Astrocyte of the cerebellum (primary cell): ENCODE data around the gene FGD5.

Experiments used
- DNase-seq: peaks from one replicate; pipeline ENCODE4 v3.0.0-alpha.2; 2011; ENCODE audit warnings: low read depth
- H3K4me3 ChIP-seq: 2 replicates; pipeline ENCODE4 v1.5.1; 2011; ENCODE audit warnings: mild to moderate bottlenecking, low read depth, low read length, moderate library complexity
- CTCF ChIP-seq: IDR thresholded peaks from 2 replicates; pipeline ENCODE4 v1.5.1; 2012; ENCODE audit warnings: low read length, low read depth, moderate library complexity, mild to moderate bottlenecking; ENCODE audit errors: missing control alignments
- in situ Hi-C: cut with HindIII; loops from 2 replicates; pipeline ENCODE4 v1.10.0; 2017; ENCODE audit warnings: low sequenced_read_pairs

Gene FGD5

DNA sequence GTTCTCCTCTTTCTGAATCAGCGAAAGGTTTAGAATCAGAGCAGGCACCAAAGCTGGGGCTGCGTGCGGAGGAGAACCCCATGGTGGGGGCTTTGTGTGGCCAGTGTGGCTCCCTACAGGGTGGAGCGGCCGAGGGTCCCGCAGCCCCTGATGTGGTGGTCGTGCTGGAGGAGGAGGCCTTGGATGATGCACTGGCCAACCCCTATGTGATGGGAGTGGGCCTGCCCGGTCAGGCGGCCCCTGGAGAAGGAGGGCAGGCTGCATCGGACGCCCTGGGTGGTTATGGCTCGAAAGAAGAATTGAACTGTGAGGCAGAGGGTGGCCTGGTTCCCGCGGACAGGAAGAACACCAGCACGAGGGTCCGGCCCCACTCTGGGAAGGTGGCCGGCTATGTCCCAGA lies 1.4 kb downstream of the FGD5 start:
- no peak overlapping the region for H3K4me3 ChIP-seq
- TF ChIP-seq CTCF = no peak
- in situ Hi-C loops = loop anchor here (10.0 kb wide), 1 partner anchor 65 kb away; no protein-coding TSS in a partner anchor
- no peak for DNase-seq

DNA sequence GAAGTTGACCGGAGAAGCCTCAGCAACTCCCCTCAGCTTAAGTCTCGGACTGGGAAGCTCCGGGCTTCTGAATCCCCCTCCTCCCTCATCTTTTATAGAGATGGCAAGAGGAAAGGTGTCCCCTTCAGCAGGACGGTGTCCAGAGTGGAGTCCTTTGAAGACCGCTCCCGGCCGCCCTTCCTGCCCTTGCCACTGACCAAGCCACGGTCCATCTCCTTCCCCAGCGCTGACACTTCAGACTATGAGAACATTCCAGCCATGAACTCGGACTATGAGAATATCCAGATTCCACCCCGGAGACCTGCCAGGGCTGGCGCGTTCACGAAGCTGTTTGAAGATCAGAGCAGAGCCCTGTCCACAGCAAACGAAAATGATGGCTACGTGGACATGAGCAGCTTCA lies 2.4 kb downstream of the FGD5 start:
- TF ChIP-seq CTCF = no peak
- in situ Hi-C loops = loop anchor here (10.0 kb wide), 1 partner anchor 64 kb away; no protein-coding TSS in a partner anchor
- DNase-seq = no peak
- no peak overlapping the region for H3K4me3 ChIP-seq

GRCh38 chr3:14822134-14822533 lies 3.4 kb downstream of the FGD5 start:
- H3K4me3 ChIP-seq = no peak overlapping the region
- no peak for TF ChIP-seq CTCF
- in situ Hi-C loops = loop anchor here (10.0 kb wide), 1 partner anchor 63 kb away; no protein-coding TSS in a partner anchor
- DNase-seq = no peak

- no peak for DNase-seq
- TF ChIP-seq CTCF = no peak
- no peak overlapping the region for H3K4me3 ChIP-seq
- in situ Hi-C loops = loop anchor here (10.0 kb wide), 1 partner anchor 62 kb away; no protein-coding TSS in a partner anchor
Measured at GRCh38 chr3:14822670-14823390, 4.1 kb downstream of the FGD5 start.

DNA sequence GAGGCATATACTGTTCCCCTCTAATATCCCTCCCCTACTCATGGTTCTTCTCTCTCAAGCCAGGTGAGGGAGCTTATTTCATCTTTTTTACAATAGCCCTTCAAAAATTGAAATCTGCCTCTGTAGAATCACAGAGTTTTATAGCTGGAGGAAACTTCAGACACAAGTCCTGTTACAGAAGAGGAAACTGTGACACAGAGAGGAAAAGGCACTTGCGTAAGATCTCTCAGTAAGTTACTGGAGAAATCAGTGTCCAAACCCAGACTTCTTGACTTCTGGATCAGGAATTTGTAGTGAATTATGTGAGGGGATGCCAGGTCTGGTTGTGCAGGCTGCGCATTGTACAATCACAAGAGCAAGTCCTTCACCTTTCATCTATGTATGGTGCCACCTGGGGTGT lies 4.6 kb downstream of the FGD5 start:
- in situ Hi-C loops = loop anchor here (10.0 kb wide), 1 partner anchor 61 kb away; no protein-coding TSS in a partner anchor
- no peak overlapping the region for H3K4me3 ChIP-seq
- no peak for DNase-seq
- TF ChIP-seq CTCF = no peak

GRCh38 chr3:14823910-14824629 lies 5.3 kb downstream of the FGD5 start:
- in situ Hi-C loops = loop anchor here (10.0 kb wide), 1 partner anchor 61 kb away; no protein-coding TSS in a partner anchor
- no peak for TF ChIP-seq CTCF
- H3K4me3 ChIP-seq = no peak overlapping the region
- DNase-seq = no peak
